Testis (tissue), 2 donors: ENCODE measurements around the gene MARS2.

Experiments
- CTCF ChIP-seq, 3 experiments: fragments of 450-650 bp in 2 of 3; fragments of 200-600 bp in 1 of 3; sonication (generic) in 1 of 3; IDR thresholded peaks; one replicate each; pipeline ENCODE4 v1.5.1; 2016 to 2019; ENCODE audit warnings: antibody characterized with exemption in 3 of 3, mild to moderate bottlenecking in 2 of 3, moderate library complexity in 1 of 3
- POLR2A ChIP-seq: fragments of 450-650 bp; IDR thresholded peaks from one replicate; pipeline ENCODE4 v1.6.1; 2017; ENCODE audit warnings: antibody characterized with exemption, mild to moderate bottlenecking, moderate library complexity

DNA sequence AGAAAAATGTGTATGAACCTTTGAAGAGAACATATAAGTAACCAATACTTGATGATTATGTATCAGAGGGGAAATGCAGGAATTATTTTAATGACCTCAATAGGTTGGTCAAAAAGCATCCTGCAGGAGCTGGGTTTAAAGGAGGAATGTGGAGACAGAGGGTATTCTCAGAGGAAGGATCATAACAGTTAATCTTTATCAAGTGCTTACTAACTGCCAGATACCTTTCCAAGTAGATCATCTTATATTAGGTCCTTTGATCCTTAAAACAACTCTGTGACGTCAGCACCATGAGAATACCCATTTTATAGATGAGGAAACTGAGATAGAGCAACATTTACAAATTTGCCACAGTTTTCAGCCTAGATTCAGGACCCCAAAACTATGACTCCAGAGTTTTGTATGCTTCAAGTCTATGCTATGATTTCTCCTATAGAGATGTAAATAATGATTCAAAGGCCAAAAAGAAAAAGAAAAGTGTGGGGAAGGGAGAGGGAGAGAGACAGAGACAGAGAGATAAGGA, 32.7 kb upstream of the MARS2 start:
- TF ChIP-seq CTCF (IDR thresholded peaks at IDR 0.05) (no peak), POLR2A (no peak)
